Head of caudate nucleus (tissue), 42 donors: Measurements from ENCODE around the gene SMARCA2.

Source experiments
- DNase-seq, 42 donors: peaks; one replicate each; pipeline versions ENCODE4 v3.0.0 to v3.0.0-alpha.2; 2020 to 2021; ENCODE audit warnings: mixed read lengths in 7 of 42
- intact Hi-C: fragments of 100-400 bp; cut with DNase I; formaldehyde crosslinking; loops from one replicate; pipeline ENCODE4 v1.15.0; 2022

Gene SMARCA2

DNA sequence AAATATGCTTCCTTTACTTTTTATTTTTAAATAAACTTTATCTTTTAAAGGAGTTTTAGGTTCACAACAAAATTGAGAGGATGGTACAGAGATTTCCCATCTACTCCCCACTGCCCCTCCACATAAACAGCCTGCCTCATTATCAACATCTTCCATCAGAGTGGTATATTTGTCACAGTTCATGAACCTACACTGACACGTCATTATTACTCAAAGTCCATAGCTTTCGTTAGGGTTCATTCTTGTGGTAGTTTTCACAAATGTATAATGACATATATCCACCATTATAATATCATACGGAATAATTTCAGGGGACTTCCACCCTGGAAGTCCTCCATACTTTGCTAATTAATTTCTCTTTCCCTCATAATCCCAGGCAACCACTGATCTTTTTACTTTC lies 204.9 kb downstream of the SMARCA2 start:
- intact Hi-C loops: loop anchor here (10.0 kb wide), 1 partner anchor 65 kb away; no protein-coding TSS in a partner anchor
- no peak for DNase-seq

DNA sequence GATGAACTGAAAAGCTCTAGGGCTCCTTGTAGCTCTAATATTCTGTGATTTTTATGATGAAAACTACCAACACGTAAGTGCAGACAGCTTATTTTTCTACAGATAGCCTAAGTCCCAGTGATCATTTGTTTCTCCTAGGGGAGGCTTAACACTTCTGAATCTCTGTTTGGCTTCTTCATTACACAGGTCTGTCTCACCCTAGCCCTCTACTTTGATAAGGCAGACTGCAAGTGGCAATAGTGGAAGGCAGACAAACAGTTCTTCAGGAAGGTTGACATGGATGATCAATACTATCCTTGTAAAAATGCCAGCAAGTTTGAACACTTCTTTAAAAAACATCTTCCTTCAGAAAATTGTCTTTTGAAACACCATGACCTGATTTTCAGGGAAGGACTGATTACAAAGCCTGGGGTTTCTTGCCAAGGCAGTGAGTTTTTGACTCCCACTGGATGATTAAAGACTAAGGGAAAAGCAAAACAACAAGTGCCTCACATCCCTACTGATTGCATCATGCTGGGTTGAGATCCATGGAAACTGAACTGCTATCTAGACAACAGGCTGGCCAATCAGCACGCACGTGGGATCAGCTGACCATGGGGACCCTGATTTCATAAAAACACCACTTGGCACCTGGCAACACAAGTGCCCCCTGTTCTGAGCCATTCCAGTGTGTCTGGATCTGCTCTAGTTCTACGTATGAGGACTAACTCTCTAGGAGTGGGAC lies 212.2 kb downstream of the SMARCA2 start:
- intact Hi-C loops: loop anchor here (10.0 kb wide), 1 partner anchor 57 kb away; no protein-coding TSS in a partner anchor
- DNase-seq: peak in 1 of 42 donors; percentile 36

DNA sequence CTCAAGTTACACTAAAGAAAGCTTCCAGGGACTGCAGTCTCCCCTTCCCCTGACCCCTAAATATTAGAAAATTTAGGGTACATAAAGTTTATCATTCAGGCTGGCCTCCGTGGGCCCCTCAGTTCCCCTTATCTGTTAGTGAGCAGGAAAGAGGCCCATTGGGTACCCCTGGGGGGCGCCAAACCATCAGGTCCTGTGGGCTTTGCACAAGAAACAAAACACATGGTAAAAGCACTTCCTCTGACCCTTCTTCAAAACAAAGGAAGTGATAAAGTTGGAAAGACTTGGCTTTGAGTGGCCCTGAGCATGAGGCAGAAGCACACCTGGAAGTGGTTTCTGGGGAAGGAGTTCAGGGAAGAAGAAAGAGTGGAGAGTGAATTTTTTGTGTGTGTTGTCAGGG lies 213.0 kb downstream of the SMARCA2 start:
- DNase-seq: peak; percentile 13 to 82 (median 52)
- intact Hi-C loops: loop anchor here (10.0 kb wide), 1 partner anchor 57 kb away; no protein-coding TSS in a partner anchor

DNA sequence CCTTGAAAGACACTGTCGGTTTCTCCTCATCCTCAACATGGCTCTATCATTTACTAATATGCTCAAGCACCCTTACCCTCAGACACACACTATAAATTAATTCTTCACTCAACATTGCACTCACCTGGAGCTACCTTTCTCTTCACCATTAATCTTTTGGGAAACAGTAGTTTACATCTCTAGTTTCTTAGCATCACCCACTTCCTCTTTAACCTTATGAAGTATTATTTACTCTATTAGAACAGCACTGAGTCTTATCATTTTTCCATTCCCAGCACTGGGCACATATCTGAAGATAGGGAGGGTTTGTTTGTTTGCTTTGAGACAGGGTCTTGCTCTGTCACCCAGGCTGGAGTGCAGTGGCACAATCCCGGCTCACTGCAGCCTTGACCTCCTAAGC lies 213.5 kb downstream of the SMARCA2 start:
- intact Hi-C loops: loop anchor here (10.0 kb wide), 1 partner anchor 56 kb away; no protein-coding TSS in a partner anchor
- no peak for DNase-seq

DNA sequence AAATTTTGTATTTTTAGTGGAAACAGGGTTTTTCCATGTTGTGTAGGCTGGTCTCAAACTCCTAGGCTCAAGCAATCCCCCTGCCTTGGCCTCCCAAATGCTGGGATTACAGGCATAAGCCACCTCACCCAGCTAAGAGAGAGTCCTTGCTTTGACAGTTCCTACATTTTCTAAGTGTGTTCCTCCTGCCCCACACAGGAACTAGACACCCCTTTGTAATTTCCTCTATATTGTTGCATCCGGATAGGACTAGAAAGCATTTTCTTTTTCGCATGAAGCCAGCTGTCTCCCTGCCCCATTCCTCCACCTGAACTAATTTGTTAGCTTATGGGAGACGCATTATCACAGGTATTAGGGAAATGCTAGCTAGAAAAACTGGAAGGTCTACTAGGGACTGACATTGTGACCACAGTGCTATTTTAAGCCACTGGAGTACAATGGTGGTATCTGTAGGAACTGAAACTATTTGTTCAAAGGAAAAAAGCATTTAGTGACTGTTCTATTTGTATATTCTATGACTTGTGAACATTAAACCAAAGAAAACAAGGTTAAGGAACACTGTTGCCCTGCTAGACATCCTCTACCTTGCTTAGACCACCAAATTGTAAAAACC lies 214.1 kb downstream of the SMARCA2 start:
- DNase-seq: no peak
- intact Hi-C loops: loop anchor here (10.0 kb wide), 1 partner anchor 56 kb away; no protein-coding TSS in a partner anchor

DNA sequence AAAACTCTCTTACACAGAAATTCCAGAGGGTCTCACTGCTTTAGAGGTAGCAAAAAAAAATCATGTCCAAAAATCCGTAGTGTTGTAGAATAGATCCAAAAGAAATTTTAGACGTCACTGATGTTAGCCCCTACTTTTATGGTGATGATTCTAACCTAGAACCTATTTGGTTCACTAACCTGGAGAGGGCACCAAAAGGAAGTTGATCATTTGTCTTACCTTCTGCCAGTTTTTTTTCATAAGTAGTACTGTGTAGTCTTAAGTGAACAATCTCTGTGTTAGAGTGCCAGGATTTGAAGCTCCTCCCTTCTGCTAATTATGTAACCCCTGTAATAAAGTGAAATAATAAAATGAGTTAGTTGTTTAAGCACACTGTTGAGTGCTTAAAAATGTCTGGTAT lies 215.2 kb downstream of the SMARCA2 start:
- no peak for DNase-seq
- intact Hi-C loops: no loop called here

DNA sequence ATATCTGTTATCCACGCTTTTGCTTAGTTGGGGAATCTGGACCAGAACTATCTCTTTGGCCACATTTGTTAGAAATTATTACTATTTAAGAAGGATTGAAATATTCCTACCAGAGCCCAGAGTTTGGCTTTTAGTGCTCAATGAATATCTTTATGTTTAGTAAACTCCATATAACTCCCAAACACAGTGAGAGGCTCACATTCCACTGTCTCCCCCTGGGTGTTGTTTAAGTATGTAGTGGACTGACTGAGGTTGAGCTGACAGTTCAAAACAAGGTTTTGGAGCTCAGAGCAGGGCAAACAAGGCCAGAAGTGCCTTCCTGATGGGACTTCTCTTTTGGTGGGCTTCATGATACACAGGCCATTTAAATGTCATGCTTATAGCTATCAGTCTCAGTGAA lies 216.0 kb downstream of the SMARCA2 start:
- no peak for DNase-seq
- intact Hi-C loops: no loop called here

DNA sequence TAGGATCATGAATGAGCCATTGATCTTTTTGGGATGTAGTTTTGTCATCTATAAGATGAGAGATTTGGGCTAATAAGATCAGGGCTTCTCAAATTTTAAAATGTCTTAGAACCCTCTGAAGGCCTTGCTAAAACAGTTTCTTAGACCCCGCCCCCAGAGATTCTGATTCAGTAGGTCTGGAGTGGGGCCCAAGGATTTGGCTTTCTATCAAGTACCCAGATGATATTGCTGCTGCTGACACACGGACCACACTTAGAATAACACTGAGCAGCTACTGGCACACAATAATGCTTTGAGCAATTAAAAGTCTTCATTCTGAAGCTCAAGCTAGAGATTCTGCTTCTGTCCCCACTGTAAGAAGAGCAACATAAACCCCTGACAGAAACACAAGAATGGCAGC lies 216.7 kb downstream of the SMARCA2 start:
- DNase-seq: no peak
- intact Hi-C loops: no loop called here

DNA sequence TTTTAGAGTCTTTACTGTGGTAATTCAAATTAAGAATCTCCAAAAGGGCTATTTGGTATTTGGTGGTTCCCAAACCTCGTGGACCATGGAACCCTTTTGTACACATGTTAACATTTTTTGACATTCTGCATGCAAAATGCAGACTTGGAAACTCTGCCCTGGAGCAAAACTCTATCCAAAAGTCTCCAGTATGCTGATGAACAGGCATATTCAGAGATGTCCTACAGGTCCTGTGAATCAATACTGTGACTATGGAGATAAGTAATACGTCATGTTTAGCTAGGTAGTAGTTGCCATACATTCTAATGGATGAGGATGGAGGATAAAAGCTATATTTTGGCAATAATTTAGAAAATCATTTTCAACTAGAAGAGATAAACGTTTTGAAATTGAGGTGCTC lies 218.1 kb downstream of the SMARCA2 start:
- no peak for DNase-seq
- intact Hi-C loops: no loop called here

DNA sequence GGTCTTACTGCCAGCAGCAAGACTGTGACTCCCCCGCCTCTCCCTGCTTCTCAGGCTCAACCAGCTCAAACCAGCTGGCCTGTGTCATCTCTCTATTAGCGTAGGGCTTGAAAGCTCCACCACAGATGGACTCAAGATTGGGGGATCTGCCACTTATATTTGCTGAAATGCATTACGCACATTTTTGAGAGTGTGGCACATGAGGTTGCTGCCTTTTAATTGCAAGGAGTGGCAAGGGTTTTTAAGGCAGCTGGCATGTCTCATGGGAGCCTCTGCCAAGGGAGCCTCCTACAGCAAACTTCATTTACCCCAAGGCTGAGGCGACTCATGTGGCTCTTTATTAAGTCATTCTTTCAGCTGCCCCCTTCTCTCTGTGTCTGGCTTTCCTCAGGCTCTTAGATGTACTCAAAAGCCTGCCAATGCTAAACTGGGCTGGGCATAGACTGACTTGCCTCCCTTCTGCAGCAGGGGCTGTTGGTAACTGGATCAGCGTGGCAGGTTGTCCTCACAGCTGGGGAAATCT lies 219.3 kb downstream of the SMARCA2 start:
- intact Hi-C loops: no loop called here
- DNase-seq: peak in 1 of 42 donors; percentile 3

DNA sequence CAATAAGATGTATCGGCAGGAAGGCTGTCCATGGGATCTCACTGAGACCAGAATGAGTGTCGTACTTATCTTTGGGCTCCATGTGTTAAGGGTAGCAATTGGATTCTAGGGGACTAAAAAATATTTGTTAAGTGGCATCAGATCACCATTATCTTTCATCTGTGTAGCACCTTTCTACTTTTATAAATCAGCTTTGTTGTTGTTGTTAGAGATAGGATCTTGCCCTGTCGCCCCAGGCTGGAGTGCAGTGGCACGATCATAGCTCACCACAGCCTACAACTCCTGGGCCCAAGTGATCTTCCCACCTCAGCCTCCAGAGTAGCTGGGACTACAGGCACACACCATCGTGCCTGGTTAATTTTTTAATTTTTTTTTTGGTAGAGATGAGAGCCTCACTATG lies 220.5 kb downstream of the SMARCA2 start:
- intact Hi-C loops: no loop called here
- no peak for DNase-seq

DNA sequence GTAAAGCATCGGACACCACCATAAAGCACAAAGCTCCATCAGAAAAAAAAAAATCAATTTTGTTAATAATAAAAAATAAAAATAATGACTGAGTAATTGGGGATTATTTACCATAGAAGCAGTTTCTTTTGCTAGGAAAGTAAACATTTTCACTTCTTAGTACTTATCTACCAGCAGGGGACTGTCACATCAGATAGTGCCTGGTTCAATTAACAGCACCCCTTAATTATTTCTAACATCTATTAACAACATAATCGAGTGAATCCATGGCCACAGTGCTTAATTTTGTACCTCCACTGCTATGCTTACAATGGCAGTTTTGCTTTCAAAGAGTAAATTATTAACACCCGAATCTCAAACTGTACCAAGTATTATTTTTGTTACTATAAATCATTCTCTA lies 221.7 kb downstream of the SMARCA2 start:
- intact Hi-C loops: no loop called here
- no peak for DNase-seq

DNA sequence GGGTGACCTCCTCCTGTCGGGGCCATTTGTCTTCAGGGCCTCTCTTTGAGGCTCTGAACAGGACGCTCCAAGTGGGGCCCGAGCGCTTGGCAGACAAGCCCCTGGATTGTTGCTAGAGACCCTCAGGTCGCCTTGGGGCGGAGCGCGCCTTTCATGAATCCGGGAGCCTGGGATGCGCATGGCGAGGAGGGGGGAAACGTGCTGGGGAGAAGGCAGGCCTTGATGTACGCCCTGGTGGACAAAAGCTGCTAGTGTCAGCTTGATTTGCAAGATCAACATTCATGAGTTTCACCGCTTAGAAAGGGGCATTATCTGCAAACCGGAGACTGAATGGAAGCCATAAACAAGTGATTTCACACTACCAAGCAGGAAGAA lies 226.3 kb downstream of the SMARCA2 start:
- peak; percentile 30 to 78 (median 62) for DNase-seq
- intact Hi-C loops: loop anchor here (5.0 kb wide), 1 partner anchor 381 kb away; the partner anchor contains the start of gene VLDLR

DNA sequence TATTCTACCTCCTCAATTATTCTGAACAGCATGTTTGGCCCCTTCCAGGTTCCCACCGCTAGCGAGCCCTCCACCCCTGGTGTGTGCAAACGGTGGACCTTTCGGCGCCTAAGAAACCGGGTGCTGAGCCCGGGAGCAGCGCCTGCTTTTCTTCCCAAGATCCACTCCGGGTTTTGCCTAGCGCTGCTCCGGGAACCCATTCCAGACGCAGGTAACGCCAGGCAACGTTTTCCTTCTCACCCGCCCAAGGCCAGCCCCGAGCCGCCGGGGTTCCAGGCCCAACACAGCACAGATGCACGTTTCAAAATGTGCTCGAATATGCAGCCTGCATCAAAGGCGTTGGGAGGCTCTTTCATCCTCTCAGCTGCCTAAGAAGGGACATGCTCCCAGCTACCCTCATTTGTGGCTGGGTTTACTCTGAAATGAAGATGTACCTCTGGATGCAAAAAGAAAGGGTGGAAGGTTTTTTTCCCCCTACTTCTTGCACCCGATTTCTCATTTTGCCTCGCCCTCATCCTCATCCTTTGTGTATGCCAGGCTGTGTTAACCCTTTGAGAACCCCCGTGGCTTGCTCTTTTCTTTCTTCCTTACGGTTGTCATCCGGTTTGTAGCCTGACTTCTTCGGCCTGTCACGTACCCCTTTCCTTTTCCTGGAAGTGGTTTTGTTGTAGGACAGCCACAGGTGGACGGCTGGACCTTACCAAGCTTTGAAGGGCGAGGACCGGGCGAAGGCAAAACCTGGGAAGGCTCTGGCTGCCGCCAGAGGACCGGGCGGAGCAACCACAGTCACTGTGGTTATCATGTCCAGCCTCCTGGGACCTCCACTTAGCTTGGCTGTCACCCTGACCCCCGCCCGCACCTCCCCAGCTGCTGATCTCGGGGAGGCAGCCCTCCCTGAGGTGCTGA lies 226.9 kb downstream of the SMARCA2 start:
- intact Hi-C loops: loop anchor here (5.0 kb wide), 1 partner anchor 380 kb away; the partner anchor contains the start of gene VLDLR
- peak; percentile 82 to 97 (median 91) for DNase-seq

DNA sequence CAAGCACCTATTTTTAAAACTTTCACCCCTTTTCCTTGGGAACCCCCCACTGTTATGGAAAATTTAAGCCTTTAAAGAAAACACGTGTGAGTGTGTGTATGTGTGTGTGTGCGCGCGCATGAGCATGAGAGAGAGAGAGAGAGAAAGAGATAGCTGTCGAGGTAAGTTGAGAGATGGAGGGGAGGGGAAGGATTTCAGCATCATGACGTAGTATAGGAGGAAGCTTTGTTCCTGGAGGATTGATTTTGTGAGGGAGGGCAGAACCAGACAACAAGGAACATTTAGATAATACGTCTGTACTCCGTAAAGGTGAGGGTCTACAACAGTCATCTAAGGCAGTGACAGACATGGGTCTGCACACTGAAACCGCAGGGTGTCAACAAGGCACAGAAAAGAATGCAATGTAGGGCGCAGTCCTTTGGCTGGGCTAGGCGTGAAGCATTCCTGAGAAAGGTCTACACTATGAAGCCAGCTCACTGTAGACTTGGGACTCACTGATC lies 227.7 kb downstream of the SMARCA2 start:
- peak in 32 of 42 donors; percentile 16 to 72 (median 44) for DNase-seq
- intact Hi-C loops: loop anchor here (5.0 kb wide), 1 partner anchor 379 kb away; the partner anchor contains the start of gene VLDLR
